HG03175 (cell line): ENCODE measurements around the gene OPN1MW3.
A peak's percentile ranks its signal among the peaks of the same experiment; 100 is the strongest.
"Not testable (repeated sequence)": the region's sequence is repeated elsewhere in the genome, so short reads cannot be mapped to it uniquely, and the experiment has no call there.

ENCODE experiments used
- ATAC-seq: cut with Tn5 transposase; IDR thresholded peaks from one replicate; pipeline ENCODE4 v1.9.1; 2021; ENCODE audit warnings: mild to moderate bottlenecking, moderate library complexity; ENCODE audit not compliant: unreplicated experiment

The OPN1MW3 gene

DNA sequence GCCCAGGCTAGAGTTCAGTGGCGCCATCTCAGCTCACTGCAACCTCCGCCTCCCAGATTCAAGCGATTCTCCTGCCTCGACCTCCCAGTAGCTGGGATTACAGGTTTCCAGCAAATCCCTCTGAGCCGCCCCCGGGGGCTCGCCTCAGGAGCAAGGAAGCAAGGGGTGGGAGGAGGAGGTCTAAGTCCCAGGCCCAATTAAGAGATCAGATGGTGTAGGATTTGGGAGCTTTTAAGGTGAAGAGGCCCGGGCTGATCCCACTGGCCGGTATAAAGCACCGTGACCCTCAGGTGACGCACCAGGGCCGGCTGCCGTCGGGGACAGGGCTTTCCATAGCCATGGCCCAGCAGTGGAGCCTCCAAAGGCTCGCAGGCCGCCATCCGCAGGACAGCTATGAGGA lies at the start of gene OPN1MW3:
OPN1MW3 (plus strand) TSS at position 301 of the 400 bp plus-strand sequence; CDS start at position 339, 38 bp downstream.
- ATAC-seq = not testable (repeated sequence)

DNA sequence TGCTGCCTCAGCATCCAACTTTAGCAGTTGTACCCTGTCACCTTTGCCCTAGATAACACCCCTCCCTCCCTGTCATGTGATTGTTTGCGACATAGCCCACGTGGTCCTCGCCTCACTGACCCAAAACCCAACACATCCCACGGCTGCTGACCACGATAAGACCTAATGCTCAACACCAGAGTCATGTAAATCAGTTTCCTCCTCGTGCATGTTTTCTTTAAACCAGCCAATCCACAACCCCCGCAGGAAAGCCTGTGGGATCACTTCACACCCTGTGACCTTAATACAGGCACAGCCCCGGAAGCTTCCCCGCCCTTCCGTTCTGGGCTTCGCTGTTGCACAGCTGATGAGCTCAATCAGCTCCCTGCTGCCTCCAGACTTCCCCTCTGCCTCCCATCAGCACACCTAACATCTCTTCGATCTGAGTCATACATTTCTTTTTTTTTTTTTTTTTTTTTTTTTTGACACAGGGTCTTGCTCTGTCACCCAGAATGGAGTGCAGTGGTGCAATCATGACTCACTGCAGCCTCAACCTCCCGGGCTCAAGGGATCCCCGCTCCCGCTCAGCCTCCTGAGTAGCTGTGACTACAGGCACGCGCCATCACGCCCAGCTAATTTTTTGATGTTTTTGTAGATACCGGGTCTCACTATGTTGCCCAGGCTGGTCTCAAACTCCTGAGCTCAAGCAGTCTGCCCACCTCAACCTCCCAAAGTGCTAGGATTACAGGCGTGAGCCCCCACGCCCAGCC lies 47.5 kb upstream of the OPN1MW3 start:
- ATAC-seq = peak; percentile 85

DNA sequence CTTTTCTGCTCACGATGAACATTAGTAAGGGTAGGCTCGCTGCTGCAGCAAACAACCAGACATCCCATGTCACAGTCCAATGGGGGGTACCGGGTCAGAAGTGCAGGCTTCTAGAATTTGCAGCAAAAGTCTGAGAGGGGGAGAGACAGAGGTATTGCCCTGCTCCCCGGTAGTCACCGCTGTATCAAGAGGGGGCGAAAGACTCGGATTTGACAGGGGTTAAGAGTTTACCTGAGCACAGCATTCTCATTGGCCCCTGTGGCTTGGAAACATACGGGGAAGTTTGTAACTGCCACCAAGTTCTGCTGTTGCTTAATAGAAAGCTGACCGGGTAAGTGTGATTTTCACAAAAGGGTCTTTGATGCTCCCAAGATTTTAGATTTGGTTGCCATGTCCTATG lies 46.3 kb upstream of the OPN1MW3 start:
- ATAC-seq = not testable (repeated sequence)

DNA sequence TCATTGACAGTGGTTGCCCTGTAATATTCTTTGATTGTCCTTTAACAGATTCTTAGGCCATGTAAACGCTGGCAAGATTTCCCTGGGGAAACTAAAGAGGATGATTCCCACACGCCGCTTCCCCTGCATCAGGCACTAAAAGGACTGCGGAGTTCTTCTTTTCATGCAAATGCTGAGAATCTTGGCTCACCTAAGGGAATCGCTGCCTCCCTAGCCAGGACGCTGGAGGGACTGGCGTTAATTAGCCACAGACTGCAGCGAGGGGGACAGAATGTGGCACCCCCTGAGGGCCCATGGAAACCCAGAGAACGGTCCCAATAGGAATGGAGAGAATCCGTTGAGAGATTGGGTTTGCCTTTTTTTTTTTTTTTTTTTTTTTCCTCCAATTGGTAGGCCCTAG lies 45.9 kb upstream of the OPN1MW3 start:
- ATAC-seq = not testable (repeated sequence)

DNA sequence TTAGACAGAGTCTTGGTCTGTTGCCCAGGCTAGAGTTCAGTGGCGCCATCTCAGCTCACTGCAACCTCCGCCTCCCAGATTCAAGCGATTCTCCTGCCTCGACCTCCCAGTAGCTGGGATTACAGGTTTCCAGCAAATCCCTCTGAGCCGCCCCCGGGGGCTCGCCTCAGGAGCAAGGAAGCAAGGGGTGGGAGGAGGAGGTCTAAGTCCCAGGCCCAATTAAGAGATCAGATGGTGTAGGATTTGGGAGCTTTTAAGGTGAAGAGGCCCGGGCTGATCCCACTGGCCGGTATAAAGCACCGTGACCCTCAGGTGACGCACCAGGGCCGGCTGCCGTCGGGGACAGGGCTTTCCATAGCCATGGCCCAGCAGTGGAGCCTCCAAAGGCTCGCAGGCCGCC lies 37.9 kb upstream of the OPN1MW3 start, which contains the start of gene OPN1MW2:
OPN1MW2 (plus strand) TSS at position 301 of the 400 bp plus-strand sequence; CDS start at position 361, 60 bp downstream.
- ATAC-seq = not testable (repeated sequence)

DNA sequence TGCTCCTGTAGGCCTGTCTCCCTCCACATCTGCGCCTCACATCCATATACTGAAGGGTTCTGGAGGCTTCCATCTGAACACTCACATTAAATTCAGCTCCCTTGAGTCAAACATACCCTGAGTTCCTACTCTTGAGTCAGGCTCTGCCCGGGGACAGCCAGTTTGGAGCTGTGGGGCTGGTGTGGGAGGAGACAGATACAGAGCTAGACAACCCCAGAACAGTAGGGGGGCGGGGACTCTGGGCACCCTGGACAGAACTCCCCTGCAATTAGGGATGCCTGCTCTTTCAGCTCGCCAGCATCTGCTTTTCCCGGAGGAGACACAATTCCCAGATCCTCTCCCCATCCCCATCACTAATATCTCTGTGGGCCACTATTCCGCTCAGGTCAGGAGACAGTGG lies 32.1 kb upstream of the OPN1MW3 start:
- not testable (repeated sequence) for ATAC-seq

DNA sequence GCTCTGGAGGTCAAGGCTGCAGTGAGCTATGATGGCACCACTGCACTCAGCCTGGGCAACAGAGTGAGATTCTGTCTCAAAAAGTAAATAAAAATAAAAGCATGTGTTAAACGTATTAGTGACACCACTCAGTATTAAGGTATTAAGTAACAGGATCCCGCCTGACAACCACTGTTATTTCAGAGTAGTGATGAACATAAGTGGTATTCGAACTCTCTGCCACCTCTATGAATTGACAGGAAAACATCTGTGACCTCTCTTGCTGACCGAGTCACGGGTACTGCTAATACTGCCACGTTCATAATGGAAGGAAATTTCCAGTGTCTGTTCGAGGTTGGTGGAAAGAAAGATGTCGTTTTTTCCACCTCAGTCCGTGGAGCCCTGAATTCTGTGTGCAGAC lies 30.7 kb upstream of the OPN1MW3 start:
- not testable (repeated sequence) for ATAC-seq

DNA sequence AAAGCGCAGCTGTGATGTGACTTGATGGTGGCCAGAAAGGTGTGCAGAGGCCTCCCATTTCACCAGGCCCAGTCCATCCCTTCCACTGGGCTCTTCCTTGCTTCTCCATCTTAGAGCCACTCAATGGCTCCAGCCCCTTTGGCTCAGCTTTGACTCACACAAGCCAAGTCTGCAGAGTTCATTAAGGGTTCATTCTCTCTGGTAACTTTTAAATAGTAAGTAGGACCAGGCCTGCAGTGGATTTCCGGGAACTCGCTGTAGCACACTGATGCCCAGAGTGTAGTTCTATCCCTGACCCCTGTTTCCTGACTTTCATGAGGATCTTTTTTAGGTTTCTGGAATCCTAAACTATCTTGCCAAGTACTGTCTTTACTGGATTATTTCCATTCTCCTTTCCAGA lies 25.9 kb upstream of the OPN1MW3 start:
- ATAC-seq = not testable (repeated sequence)

DNA sequence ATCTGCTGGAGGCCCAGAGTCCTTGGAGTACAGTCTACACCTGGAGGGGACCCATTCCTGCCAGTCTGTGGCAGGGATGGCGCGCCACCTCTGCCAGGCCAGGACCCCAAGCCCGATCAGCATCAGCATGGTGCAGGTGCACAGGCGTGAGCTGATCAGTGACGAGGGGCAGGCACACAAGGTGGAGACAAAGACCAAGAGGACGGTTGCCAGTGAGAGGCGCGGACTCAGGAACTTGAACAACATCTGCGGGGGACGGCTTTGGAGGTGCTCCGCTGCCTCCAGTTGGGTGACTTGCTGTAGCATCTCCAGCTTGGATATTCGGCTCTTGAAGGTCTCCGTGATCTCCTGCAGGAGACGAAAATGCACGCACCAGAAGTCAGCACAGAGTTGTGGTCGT lies 23.8 kb upstream of the OPN1MW3 start:
- not testable (repeated sequence) for ATAC-seq

DNA sequence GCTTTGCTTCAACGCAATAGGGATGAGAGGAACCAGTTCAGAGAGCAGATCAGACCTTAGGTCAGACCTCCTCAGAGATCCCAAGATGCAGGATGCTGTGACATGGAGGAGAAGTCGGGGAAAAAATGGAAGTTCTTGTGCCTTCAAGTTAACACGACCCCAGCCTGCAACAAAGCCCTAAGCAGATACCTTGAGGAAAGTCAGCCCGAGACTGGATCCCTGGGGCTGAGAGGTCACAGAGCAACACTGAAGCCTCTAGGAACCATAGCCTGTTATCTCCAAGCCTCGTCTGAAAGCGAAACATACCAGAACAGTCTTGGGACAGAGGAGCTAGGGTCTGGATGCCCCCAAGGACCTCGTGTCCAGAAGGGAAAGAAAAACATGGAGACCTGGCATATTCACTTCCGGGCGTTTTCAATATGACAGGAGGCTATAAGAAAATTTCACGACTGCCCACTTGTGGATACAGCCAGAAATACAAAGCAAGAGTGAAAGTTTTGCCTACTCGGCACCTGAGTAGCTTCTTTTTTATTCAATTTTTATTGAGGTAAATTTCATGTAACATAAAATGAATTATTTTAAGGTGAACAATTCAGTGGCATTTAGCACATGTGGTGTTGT lies 18.3 kb upstream of the OPN1MW3 start:
- not testable (repeated sequence) for ATAC-seq

DNA sequence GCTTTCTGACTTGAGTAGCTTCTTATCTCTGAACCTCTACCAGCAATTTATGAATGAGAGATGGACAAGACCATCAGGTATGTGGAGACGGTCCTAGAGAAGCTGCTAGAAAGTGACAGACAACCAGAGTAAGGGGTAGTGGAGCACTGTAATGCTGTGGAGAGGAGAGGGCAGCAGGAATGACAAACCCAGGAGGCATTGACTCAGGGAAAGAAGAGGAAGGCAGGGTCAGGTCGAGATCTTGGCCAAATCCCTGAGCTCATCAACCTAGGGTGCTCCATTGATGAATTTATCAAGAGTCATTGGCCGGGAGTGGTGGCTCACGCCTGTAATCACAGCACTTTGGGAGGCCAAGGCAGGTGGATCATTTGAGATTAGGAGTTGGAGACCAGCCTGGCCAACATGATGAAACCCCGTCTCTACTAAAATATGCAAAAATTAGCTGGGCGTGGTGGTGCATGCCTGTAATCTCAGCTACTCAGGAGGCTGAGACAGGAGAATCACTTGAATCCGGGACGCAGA lies 17.3 kb upstream of the OPN1MW3 start:
- not testable (repeated sequence) for ATAC-seq

DNA sequence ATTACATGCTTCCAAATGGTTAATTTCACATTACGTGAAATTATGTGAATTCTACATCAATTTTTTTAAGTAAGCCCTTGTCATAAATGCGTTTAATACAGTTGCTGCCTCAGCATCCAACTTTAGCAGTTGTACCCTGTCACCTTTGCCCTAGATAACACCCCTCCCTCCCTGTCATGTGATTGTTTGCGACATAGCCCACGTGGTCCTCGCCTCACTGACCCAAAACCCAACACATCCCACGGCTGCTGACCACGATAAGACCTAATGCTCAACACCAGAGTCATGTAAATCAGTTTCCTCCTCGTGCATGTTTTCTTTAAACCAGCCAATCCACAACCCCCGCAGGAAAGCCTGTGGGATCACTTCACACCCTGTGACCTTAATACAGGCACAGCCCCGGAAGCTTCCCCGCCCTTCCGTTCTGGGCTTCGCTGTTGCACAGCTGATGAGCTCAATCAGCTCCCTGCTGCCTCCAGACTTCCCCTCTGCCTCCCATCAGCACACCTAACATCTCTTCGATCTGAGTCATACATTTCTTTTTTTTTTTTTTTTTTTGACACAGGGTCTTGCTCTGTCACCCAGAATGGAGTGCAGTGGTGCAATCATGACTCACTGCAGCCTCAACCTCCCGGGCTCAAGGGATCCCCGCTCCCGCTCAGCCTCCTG lies 9.9 kb upstream of the OPN1MW3 start:
- ATAC-seq = peak; percentile 83

DNA sequence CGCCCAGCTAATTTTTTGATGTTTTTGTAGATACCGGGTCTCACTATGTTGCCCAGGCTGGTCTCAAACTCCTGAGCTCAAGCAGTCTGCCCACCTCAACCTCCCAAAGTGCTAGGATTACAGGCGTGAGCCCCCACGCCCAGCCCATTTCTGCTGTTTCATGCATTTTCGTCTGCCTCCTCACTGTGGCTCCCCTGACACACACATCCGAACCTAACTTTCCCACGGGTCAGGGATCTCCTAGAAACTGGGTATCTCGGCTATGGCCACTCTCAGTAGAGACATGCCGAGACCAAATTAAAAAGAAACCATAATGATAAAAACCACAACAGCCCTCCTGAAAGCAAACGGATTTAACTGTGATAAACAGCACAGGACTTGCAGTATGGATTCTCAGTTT lies 9.3 kb upstream of the OPN1MW3 start:
- ATAC-seq = not testable (repeated sequence)

DNA sequence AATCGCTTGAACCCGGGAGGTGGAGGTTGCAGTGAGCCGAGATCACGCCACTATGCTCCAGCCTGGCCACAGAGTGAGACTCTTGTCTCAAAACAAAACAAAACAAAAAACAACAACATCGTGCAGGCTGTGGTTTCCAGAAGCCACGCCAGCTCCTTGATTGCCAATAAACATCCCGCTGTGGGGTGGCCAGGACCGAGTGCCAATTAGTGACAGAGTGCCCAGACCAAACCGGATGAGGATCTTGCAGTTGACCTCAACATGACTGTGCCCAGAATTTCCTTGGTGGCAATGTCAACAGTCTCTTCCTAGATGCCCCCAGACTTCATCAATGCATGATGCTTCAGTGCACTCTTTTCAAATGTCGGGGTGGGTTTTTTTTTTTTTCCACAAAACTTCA lies 1.3 kb downstream of the OPN1MW3 start:
- ATAC-seq = not testable (repeated sequence)

DNA sequence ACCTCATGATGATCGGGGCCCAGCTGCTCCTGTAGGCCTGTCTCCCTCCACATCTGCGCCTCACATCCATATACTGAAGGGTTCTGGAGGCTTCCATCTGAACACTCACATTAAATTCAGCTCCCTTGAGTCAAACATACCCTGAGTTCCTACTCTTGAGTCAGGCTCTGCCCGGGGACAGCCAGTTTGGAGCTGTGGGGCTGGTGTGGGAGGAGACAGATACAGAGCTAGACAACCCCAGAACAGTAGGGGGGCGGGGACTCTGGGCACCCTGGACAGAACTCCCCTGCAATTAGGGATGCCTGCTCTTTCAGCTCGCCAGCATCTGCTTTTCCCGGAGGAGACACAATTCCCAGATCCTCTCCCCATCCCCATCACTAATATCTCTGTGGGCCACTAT lies 5.7 kb downstream of the OPN1MW3 start:
- ATAC-seq = not testable (repeated sequence)

DNA sequence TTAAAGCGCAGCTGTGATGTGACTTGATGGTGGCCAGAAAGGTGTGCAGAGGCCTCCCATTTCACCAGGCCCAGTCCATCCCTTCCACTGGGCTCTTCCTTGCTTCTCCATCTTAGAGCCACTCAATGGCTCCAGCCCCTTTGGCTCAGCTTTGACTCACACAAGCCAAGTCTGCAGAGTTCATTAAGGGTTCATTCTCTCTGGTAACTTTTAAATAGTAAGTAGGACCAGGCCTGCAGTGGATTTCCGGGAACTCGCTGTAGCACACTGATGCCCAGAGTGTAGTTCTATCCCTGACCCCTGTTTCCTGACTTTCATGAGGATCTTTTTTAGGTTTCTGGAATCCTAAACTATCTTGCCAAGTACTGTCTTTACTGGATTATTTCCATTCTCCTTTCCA lies 11.9 kb downstream of the OPN1MW3 start:
- not testable (repeated sequence) for ATAC-seq

DNA sequence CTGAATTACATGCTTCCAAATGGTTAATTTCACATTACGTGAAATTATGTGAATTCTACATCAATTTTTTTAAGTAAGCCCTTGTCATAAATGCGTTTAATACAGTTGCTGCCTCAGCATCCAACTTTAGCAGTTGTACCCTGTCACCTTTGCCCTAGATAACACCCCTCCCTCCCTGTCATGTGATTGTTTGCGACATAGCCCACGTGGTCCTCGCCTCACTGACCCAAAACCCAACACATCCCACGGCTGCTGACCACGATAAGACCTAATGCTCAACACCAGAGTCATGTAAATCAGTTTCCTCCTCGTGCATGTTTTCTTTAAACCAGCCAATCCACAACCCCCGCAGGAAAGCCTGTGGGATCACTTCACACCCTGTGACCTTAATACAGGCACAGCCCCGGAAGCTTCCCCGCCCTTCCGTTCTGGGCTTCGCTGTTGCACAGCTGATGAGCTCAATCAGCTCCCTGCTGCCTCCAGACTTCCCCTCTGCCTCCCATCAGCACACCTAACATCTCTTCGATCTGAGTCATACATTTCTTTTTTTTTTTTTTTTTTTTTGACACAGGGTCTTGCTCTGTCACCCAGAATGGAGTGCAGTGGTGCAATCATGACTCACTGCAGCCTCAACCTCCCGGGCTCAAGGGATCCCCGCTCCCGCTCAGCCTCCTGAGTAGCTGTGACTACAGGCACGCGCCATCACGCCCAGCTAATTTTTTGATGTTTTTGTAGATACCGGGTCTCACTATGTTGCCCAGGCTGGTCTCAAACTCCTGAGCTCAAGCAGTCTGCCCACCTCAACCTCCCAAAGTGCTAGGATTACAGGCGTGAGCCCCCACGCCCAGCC lies 27.3 kb downstream of the OPN1MW3 start:
- ATAC-seq = peak; percentile 81

DNA sequence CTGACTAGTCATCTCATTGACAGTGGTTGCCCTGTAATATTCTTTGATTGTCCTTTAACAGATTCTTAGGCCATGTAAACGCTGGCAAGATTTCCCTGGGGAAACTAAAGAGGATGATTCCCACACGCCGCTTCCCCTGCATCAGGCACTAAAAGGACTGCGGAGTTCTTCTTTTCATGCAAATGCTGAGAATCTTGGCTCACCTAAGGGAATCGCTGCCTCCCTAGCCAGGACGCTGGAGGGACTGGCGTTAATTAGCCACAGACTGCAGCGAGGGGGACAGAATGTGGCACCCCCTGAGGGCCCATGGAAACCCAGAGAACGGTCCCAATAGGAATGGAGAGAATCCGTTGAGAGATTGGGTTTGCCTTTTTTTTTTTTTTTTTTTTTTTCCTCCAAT lies 29.0 kb downstream of the OPN1MW3 start:
- not testable (repeated sequence) for ATAC-seq

DNA sequence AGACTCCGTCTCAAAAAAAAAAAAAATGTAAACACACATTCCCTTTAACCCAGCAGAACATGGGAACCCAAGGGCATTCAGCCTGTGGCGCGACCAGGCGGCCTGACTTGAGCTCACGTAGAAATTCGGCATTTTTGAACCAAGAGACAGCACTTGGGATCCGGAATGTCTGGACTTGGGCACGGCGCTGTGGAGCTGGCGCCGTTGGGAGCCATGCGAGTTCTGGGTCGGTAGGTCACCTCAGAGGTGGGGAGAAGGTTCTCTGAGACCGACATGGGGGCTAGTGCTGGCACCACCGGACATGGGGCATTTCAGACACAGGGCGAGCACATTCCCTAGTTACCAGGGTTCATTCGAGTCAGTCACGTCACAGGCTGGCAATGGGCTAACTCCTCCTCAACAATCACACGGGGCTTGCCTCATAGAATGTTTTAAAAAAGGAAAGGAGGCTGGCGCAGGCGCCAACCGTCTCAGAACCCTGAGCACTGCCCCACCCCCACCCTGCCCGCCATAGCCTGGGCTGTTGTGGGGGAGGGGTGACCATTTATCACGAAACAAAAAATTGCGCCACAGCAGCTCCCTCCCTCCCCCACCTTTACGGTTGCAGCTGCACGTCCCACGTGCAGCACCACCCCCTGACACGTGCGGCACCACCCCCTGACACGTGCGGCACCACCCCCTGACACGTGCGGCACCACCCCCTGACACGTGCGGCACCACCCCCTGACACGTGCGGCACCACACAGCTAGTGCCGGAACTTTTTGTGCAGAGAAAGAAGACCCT lies 37.6 kb downstream of the OPN1MW3 start, which contains the start of gene TEX28:
TEX28 (minus strand) TSS at position 334 of the 784 bp plus-strand sequence. CDS start 3,007 bp downstream, outside the sequence.
- no peak for ATAC-seq
